Esophagus muscularis mucosa (tissue), 3 donors: ENCODE measurements around the gene LYPD6B.

Source experiments
- CTCF ChIP-seq, 3 experiments: fragments of 200-600 bp in 2 of 3; fragments of 450-650 bp in 1 of 3; sonication (generic) in 2 of 3; IDR thresholded peaks; one replicate each; pipeline ENCODE4 v1.5.1; 2017 to 2019; ENCODE audit warnings: antibody characterized with exemption in 3 of 3, mild to moderate bottlenecking in 2 of 3, moderate library complexity in 1 of 3
- POLR2A ChIP-seq: fragments of 450-650 bp; IDR thresholded peaks from one replicate; pipeline ENCODE4 v1.6.1; 2017; ENCODE audit warnings: antibody characterized with exemption, moderate library complexity, mild to moderate bottlenecking, low read depth
- POLR2AphosphoS5 ChIP-seq, 2 donors: sonication (generic); formaldehyde crosslinking; IDR thresholded peaks; one replicate each; pipeline ENCODE4 v1.6.1; 2017; ENCODE audit warnings: antibody characterized with exemption in 2 of 2

- TF ChIP-seq CTCF (IDR thresholded peaks at IDR 0.05), result no peak
- no peak for TF ChIP-seq POLR2AphosphoS5 (IDR thresholded peaks at IDR 0.05)
- no peak for TF ChIP-seq POLR2A
Observed at GRCh38 chr2:149002378-149002890, 36.1 kb upstream of the LYPD6B start.
